GM10248 (cell line): ENCODE measurements around the gene PAF1.

Source experiments
- CTCF ChIA-PET: fragments of 300-600 bp; sonication (Branson Sonifier 250); formaldehyde crosslinking; extraction: SDS; loops from one replicate; lab custom pipeline; 2021; ENCODE audit warnings: antibody characterized with exemption; lab: Yijun Ruan, JAX
- POLR2A ChIA-PET: fragments of 350-650 bp; sonication (Branson Sonifier 250); formaldehyde crosslinking; extraction: SDS; loops from one replicate; lab custom pipeline; 2020; ENCODE audit warnings: antibody characterized with exemption; lab: Yijun Ruan, JAX
- DNase-seq: peaks from one replicate; pipeline ENCODE4 v3.0.0; 2012; ENCODE audit errors: extremely low spot score
- TF ChIP-seq, protein P1 (sequence below): IDR thresholded peaks from 2 replicates; pipeline ENCODE4 v1.5.1; 2012; ENCODE audit warnings: mild to moderate bottlenecking, low read depth; ENCODE audit errors: extremely low read depth, missing control alignments, control extremely low read depth

PAF1 gene

GRCh38 chr19:39385629-39386411, 5.1 kb downstream of the PAF1 start:
- ChIA-PET CTCF (interaction anchor here (0.8 to 1.2 kb wide), 3 partner anchors 12 to 112 kb away, joined by 3 to 4 read pairs (median 3); no protein-coding TSS in a partner anchor), POLR2A (interaction anchor here (1.1 kb wide), 1 partner anchor 10 kb away, joined by 3 read pairs; no protein-coding TSS in a partner anchor)
- TF ChIP-seq, protein P1, sequence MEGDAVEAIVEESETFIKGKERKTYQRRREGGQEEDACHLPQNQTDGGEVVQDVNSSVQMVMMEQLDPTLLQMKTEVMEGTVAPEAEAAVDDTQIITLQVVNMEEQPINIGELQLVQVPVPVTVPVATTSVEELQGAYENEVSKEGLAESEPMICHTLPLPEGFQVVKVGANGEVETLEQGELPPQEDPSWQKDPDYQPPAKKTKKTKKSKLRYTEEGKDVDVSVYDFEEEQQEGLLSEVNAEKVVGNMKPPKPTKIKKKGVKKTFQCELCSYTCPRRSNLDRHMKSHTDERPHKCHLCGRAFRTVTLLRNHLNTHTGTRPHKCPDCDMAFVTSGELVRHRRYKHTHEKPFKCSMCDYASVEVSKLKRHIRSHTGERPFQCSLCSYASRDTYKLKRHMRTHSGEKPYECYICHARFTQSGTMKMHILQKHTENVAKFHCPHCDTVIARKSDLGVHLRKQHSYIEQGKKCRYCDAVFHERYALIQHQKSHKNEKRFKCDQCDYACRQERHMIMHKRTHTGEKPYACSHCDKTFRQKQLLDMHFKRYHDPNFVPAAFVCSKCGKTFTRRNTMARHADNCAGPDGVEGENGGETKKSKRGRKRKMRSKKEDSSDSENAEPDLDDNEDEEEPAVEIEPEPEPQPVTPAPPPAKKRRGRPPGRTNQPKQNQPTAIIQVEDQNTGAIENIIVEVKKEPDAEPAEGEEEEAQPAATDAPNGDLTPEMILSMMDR = no peak
- no peak for DNase-seq

- TF ChIP-seq, protein P1 = no peak
- DNase-seq = no peak
- ChIA-PET CTCF (interaction anchor here (1.2 kb wide), 1 partner anchor 13 kb away, joined by 4 read pairs; no protein-coding TSS in a partner anchor), POLR2A (no interaction called here)
Measured at GRCh38 chr19:39384839-39385568, 5.9 kb downstream of the PAF1 start.

- POLR2A ChIA-PET = interaction anchor here (2.0 kb wide), 1 partner anchor 8 kb away, joined by 8 read pairs; the partner anchor contains the start of genes MED29 and PAF1
Measured at GRCh38 chr19:39382991-39383828, 7.7 kb downstream of the PAF1 start.

DNA sequence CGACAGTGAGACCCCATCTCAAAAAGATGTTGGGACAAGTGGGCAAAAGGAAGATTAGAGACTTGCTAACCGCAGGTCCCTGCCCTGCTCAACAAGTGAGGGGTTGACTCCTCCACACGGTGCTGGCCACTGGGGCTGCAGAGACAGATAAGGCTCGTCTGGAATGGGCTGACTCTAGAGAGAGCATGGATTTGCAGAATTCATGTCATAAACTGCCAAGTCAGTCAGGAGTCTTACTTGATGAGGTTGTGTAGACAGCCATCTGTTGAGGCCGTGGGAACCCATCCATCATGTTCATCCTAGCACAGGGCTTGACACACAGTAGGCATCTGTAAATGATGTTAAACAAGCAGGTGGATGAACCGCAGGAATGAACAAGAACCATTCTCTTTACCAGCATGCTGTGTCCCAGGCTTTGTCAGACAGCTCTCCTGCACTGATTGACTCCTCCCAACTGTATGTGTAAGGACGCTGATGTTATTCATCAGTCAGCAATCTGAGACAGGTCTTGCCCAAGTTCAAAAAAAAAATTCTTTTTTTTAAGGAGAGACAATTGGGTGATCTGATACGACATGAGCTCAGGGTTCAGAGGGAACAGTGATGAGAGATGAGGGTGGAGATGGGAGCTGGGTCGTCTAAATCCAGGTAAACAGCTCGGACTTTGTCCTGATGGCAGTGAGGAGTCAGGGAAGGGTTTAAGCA, 8.8 kb downstream of the PAF1 start:
- POLR2A ChIA-PET = interaction anchor here (2.0 kb wide), 1 partner anchor 9 kb away, joined by 8 read pairs; the partner anchor contains the start of genes MED29 and PAF1
- CTCF ChIA-PET = interaction anchor here (1.3 to 1.5 kb wide), 3 partner anchors 14 to 23 kb away, joined by 3 to 4 read pairs (median 3); no protein-coding TSS in a partner anchor
- TF ChIP-seq, protein P1 = no peak

More at GRCh38 chr19:39382991-39383828, 7.7 kb downstream of the PAF1 start:
- DNase-seq = no peak
- TF ChIP-seq, protein P1 = no peak
- CTCF ChIA-PET = interaction anchor here (1.3 to 1.5 kb wide), 3 partner anchors 15 to 16 kb away, joined by 3 to 4 read pairs (median 3); no protein-coding TSS in a partner anchor

GRCh38 chr19:39380521-39381502, 10.1 kb downstream of the PAF1 start:
- CTCF ChIA-PET = interaction anchor here (1.3 kb wide), 1 partner anchor 22 kb away, joined by 3 read pairs; no protein-coding TSS in a partner anchor
- POLR2A ChIA-PET = interaction anchor here (0.6 kb wide), 1 partner anchor 11 kb away, joined by 3 read pairs; no protein-coding TSS in a partner anchor
- TF ChIP-seq, protein P1 = no peak
- DNase-seq = no peak

More for the DNA sequence above, 8.8 kb downstream of the PAF1 start:
- DNase-seq = no peak
